DMS153 treated with DMSO at 0.1 percent for 48 hours (cell line): ENCODE measurements around the gene DAB2IP.

Experiments used
- DNase-seq: peaks from one replicate; lab custom pipeline; 2025; ENCODE audit not compliant: unreplicated experiment; lab: John Stamatoyannopoulos, UW

The DAB2IP gene

DNA sequence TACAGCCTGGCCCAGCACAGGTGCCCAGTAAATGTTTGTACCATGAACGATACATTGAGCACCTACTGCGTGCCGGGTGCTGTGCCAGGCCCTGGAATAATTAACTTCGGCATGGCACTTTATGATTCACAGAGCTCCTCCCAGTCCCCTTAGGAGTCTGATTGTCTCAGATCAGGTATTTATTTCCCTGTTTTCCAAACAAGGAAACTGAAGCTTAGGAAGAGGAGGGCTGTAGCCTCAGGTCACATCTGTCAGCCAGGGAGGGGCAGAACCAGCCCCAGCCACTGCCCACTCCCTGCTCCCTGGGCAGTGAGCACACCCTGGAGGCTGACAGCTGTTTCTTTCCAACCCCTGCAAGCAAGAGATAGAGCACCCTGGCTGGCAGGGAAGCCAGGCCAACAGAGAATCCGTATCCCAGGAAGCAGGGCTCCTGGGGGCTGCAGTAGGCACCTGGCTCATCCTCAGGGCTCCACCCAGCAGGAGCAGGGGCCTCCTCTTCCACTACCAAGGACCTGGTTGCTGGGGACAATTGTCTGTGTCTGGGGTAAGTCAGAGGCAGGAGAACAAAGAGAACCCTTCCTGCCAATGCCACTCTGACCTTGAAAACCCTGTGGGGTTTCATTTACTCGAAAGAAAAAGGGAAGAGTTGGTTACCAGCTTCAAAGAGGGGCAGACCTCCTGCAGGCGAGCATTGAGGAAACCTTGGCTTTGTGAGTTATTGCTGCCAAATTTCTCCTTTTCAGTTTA, 69.0 kb downstream of the DAB2IP start:
- DNase-seq: no peak

GRCh38 chr9:121721058-121721350, 69.6 kb downstream of the DAB2IP start:
- no peak for DNase-seq

GRCh38 chr9:121721770-121722169, 70.3 kb downstream of the DAB2IP start:
- DNase-seq: no peak

- DNase-seq: no peak
These were observed 73.8 kb downstream of the DAB2IP start for GRCh38 chr9:121725008-121725775.

GRCh38 chr9:121727295-121728020, 76.0 kb downstream of the DAB2IP start:
- DNase-seq: no peak

DNA sequence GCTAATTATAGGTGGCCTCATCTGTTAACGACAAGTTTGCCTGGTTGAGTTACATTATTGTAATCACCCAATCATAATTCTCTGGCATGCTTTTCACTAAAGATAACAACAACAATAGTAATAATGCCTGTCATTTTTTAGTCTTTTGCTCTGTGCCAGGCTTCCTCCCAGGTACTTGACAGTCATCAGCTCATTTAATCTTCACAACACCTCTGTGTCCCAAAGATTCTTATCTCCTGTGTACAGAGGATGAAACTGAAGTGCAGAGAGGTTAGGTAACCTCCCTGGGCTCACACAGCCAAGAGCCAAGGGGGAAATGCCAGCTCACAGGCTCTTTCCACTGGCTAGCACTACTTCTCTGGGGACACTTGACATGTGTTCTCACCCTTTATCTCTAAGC, 77.5 kb downstream of the DAB2IP start:
- no peak for DNase-seq

GRCh38 chr9:121729769-121730562, 78.5 kb downstream of the DAB2IP start:
- DNase-seq: no peak

DNA sequence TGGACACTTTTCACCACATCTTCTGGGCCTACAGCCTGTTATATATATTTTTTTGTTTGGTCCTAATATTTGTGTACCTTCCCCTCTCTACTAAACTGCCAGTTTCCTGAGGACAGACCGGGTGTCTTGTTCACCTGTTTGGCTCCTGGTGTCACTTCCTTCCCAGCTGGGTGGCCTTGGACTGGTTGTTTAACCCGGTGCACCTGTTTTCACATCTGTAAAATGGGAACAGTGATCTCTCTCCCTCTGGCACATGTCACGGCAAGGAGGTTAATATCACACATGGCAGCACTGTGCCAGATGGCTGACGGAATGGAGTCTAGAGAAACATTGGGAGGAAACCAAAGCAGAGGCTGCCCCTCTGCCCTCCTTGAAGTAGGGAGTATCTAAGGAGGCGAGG, 79.7 kb downstream of the DAB2IP start:
- DNase-seq: no peak

GRCh38 chr9:121731919-121732318, 80.5 kb downstream of the DAB2IP start:
- DNase-seq: no peak

GRCh38 chr9:121732389-121732788, 81.0 kb downstream of the DAB2IP start:
- no peak for DNase-seq

DNA sequence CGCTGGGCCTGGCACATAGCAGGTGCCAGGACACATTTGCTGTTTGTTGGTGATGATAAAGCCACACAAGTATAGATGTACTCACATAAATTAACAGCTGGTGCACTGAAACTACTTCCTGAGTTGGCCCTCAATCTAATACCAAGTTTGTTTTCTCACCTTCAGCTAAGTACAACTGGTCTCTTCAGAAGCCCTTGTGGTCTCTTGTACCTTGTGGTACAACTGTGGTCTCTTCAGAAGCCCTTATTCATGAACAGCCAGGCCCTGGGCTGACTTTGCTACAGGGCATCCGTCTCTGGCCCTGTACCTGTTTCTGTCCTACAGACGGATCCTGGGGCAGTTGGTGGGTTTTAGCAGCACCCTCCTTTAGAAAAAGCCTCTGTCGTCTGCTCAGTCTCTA, 81.5 kb downstream of the DAB2IP start:
- no peak for DNase-seq

DNA sequence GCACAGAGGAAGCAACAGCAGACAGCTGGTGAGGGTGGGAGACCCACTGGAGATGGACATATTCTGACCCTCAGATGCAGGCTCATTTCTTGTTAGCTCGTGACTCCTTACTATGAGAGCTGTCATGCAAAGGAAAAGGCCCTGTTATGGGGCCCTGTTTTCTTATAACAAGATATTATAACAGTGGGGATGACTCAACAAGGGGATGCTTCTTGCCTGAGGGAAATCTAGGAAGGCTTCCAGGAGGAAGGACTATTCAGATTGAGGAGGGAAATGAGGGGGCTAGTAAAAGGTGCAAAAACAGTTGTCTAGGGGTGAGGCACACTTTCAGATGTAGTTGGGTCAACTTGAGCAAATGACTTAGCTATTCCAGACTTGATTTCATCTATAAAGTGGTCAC, 83.0 kb downstream of the DAB2IP start:
- no peak for DNase-seq

GRCh38 chr9:121735065-121735792, 83.8 kb downstream of the DAB2IP start:
- DNase-seq: no peak

DNA sequence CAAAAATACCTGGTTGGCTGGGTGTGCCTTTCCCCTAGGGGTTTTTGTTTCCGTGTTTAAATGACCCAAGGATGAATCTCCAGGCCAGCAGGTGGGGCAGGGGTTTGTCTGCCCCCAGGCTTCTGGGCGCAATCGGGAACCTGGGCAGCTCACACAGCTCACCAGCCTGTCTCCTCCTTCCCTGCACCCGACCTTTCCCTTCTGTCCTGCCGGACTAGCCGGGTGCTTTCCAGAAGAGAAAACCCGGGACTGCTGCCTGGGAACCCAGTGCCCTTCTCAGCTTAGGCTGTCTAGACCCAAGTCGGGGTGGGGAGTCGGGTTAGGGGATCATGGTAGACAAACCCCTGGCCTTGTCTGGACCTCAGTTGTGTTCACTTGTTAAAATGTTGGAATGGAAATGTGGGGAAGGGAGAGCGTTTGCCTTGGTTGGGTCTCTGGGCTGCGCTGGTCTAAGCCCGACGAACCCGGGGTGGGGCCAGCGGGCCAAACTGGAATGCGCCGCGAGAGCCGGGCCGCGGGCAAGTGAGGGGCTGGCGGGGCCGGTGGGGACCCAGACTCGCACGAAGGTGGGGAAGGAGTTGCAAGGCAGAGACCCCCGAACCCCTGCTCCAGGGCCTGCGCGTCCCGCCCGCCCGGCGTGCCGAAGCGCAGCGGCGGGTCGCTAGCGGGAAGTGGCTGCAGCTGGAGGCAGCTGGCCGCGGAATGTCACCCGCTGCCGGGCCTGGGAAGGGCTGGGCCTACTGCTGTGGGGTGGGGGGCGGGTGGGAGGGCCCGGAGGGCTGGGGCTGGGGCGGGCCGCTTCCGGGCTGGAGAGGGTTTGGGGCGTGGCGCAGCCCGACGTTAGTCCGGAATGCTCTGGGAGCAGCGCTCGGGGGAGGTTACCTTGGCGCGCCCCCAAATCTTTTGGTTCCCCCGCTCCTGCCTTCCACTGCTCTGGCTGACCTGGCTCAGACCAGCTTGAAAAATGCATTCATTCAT, 84.6 kb downstream of the DAB2IP start:
- no peak for DNase-seq

DNA sequence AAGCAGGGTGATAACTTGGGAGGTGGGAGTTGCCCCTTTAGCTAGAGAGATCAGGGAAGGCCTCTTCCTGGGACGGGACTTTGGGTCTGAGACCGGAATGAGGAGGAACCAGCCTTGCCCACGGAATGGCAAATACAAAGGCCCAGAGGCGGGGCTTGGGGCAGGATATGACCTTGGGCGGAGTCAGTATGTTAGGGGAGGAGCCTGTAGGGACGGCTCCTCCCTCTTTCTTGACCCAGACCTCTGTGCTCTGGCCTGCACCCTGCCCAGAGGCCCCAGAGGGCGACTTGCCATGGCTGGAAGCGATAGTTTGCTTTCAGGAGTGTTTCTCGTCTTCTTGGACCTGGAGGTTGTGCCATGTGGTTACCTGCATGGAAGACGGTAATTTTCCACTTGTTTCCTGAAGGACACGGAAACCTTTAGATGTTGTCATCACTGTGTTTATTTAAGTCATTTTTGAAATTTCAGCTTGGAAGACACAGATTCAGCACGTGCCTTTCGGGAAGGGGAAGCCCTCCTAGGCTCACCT, 85.6 kb downstream of the DAB2IP start:
- no peak for DNase-seq

- DNase-seq: no peak
These were observed 86.1 kb downstream of the DAB2IP start for GRCh38 chr9:121737481-121737931.

- DNase-seq: no peak
These were observed 87.0 kb downstream of the DAB2IP start for GRCh38 chr9:121738411-121738810.

DNA sequence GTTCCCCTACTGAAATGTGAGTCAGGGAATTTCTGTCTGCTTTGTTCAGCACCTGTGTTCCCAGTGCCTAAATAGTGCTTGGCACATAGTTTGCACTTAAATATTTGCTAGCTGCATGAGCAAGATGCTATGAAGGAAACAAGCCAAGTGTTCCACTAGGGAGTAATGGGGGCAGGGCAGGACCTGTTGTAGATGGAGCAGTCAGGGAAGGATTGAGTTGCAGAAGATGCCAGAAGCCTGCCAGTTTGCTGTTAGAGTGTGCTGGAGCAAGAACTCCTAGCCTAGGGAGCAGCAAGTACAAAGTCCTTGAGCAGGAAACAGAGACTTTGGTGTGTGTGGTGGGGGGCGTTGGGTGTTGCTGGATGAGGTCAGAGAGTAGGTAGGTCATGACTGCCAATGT, 87.5 kb downstream of the DAB2IP start:
- no peak for DNase-seq

- no peak for DNase-seq
These were observed 88.5 kb downstream of the DAB2IP start for GRCh38 chr9:121739971-121740370.
